Adrenal gland (tissue), 5 donors: Measurements from ENCODE around the gene CNTN4.

ENCODE experiments used
- CTCF ChIP-seq, 6 experiments: fragments of 450-650 bp in 4 of 6; fragments of 200-600 bp in 2 of 6; sonication (generic) in 1 of 6; IDR thresholded peaks; 1 replicate in 5 of 6; 2 replicates in 1 of 6; pipeline versions ENCODE4 v1.5.1 to v1.8.0; 2016 to 2021; ENCODE audit warnings: antibody characterized with exemption in 6 of 6, mild to moderate bottlenecking in 2 of 6, moderate library complexity in 1 of 6
- POLR2A ChIP-seq, 2 donors: fragments of 450-650 bp; IDR thresholded peaks; one replicate each; pipeline ENCODE4 v1.6.1; 2017; ENCODE audit warnings: antibody characterized with exemption in 2 of 2, mild to moderate bottlenecking in 2 of 2, moderate library complexity in 1 of 2
- donor health status: DM: no; HTN: no; CAD: no.

- TF ChIP-seq CTCF (IDR thresholded peaks at IDR 0.05), result no peak
- TF ChIP-seq POLR2A (IDR thresholded peaks at IDR 0.05), result no peak
Observed at GRCh38 chr3:3066910-3067309, 968.2 kb downstream of the CNTN4 start.
